K562 (cell line): ENCODE measurements around the gene DNAJC8. TPM values are rescaled to one million over a fixed set of nuclear protein-coding genes. Genes with fewer than 3 reads are reported as not detected.

Source experiments
- BCOR ChIP-seq: fragments of 450-650 bp; IDR thresholded peaks from 2 replicates; pipeline ENCODE4 v1.6.1; 2016
- CTBP1 ChIP-seq: fragments of 450-650 bp; IDR thresholded peaks from 2 replicates; pipeline ENCODE4 v1.6.1; 2016; ENCODE audit warnings: borderline replicate concordance
- DNMT1 ChIP-seq: fragments of 450-650 bp; IDR thresholded peaks from 2 replicates; pipeline ENCODE4 v1.6.1; 2016; ENCODE audit warnings: antibody characterized with exemption, mild to moderate bottlenecking
- ETV1 ChIP-seq: fragments of 450-650 bp; conservative IDR thresholded peaks from 2 replicates; pipeline ENCODE4 v1.6.1; 2016; ENCODE audit warnings: missing genetic modification characterization, control low read depth, low read depth, missing compliant biosample characterization
- GATAD2A ChIP-seq: fragments of 450-650 bp; IDR thresholded peaks from 2 replicates; pipeline ENCODE4 v1.6.1; 2017
- GTF2A2 ChIP-seq: IDR thresholded peaks from 2 replicates; pipeline ENCODE4 v1.6.1; 2016; ENCODE audit warnings: mild to moderate bottlenecking, missing genetic modification characterization, missing compliant biosample characterization
- HDAC6 ChIP-seq: IDR thresholded peaks from 2 replicates; pipeline ENCODE4 v1.6.1; 2012; ENCODE audit warnings: low read depth, mild to moderate bottlenecking, control low read depth, inconsistent platforms, low read length, moderate library complexity
- HMG20B ChIP-seq: fragments of 250-450 bp; sonication (Bioruptor Pico); IDR thresholded peaks from 2 replicates; pipeline ENCODE4 v1.5.0; 2021; ENCODE audit warnings: mild to moderate bottlenecking
- KAT2B ChIP-seq: IDR thresholded peaks from one replicate; pipeline ENCODE4 v1.6.1; 2012; ENCODE audit warnings: low read depth, mild to moderate bottlenecking, control low read depth, inconsistent platforms, low read length, moderate library complexity
- KLF6 ChIP-seq: fragments of 250-450 bp; sonication (Bioruptor Pico); IDR thresholded peaks from 2 replicates; pipeline ENCODE4 v1.4.0; 2020; ENCODE audit warnings: mild to moderate bottlenecking, moderate library complexity, borderline replicate concordance
- MEF2A ChIP-seq: IDR thresholded peaks from 2 replicates; pipeline ENCODE4 v1.6.1; 2011; ENCODE audit warnings: low read depth, mild to moderate bottlenecking, low read length, moderate library complexity; ENCODE audit not compliant: control insufficient read depth
- MYBL2 ChIP-seq, 2 experiments: fragments of 450-650 bp in 1 of 2; sonication (generic) in 1 of 2; formaldehyde crosslinking in 1 of 2; IDR thresholded peaks; 2 replicates each; pipeline versions ENCODE4 v1.6.1 to v1.8.1; 2017 to 2022; ENCODE audit warnings: borderline replicate concordance in 1 of 2, inconsistent platforms in 1 of 2, low read depth in 1 of 2, mild to moderate bottlenecking in 1 of 2, missing genetic modification reagents in 1 of 2, moderate library complexity in 1 of 2
- PRDM10 ChIP-seq: fragments of 450-650 bp; IDR thresholded peaks from 2 replicates; pipeline ENCODE4 v1.6.1; 2018; ENCODE audit not compliant: partially characterized antibody
- RAD51 ChIP-seq: fragments of 450-650 bp; IDR thresholded peaks from 2 replicates; pipeline ENCODE4 v1.7.1; 2016; ENCODE audit warnings: low read depth, mild to moderate bottlenecking, borderline replicate concordance
- SMC3 ChIP-seq: conservative IDR thresholded peaks from 2 replicates; pipeline ENCODE4 v1.6.1; 2011; ENCODE audit warnings: low read depth, low read length, improper control_type of control experiment; ENCODE audit not compliant: insufficient read depth
- TAF7 ChIP-seq: fragments of 450-650 bp; IDR thresholded peaks from 2 replicates; pipeline ENCODE4 v1.6.1; 2016; ENCODE audit warnings: missing genetic modification characterization, missing compliant biosample characterization
- THRB ChIP-seq: fragments of 450-650 bp; formaldehyde crosslinking; conservative IDR thresholded peaks from 2 replicates; pipeline ENCODE4 v1.4.0; 2022; ENCODE audit warnings: mild to moderate bottlenecking, missing genetic modification characterization
- ZC3H8 ChIP-seq: fragments of 450-650 bp; IDR thresholded peaks from 2 replicates; pipeline ENCODE4 v1.6.1; 2017
- polyA plus RNA-seq, 8 experiments: library from polyadenylated mRNA; depleted of rRNA in 4 of 8; stranded (reverse) in 5 of 8; unstranded in 3 of 8; fragments of >200 nt; fragmentation: Nextera tagmentation in 2 of 8; fragmentation: Illumina TruSeq in 1 of 8; extraction: Ambion mirVana in 2 of 8; extraction: Trizol in 1 of 8; gene quantifications; 2 replicates each; pipeline versions ENCODE4 v1.2.1 to v1.2.3, GENCODE V29; 2011 to 2014; ENCODE audit warnings: inconsistent platforms in 1 of 8, missing spikeins in 1 of 8
- total RNA-seq, 7 experiments: library from RNA; depleted of rRNA in 6 of 7; stranded (reverse); fragments of >200 nt in 6 of 7; fragmentation: Illumina TruSeq in 2 of 7; extraction: Trizol in 2 of 7; gene quantifications; 2 replicates each; pipeline versions ENCODE4 v1.2.1 to v1.2.3, GENCODE V29; 2011 to 2021; ENCODE audit warnings: low replicate concordance in 1 of 7
- TF ChIP-seq, protein P1 (sequence below): fragments of 450-650 bp; IDR thresholded peaks from 2 replicates; pipeline ENCODE4 v1.6.1; 2017; ENCODE audit warnings: antibody characterized with exemption
- TF ChIP-seq, protein P2 (sequence below): sonication (generic); formaldehyde crosslinking; IDR thresholded peaks from 2 replicates; pipeline ENCODE4 v1.8.0; 2022; ENCODE audit warnings: mild to moderate bottlenecking, missing genetic modification reagents

Gene DNAJC8
- total and polyA plus RNA-seq, 9 of the 15 experiments (the other 6 are each of a cell fraction or from before 2014, with no cell fraction given) = 143 to 508 (median 209) TPM

GRCh38 chr1:28258628-28259251, 25.9 kb upstream of the DNAJC8 start (continued):
- 0 out of 2 replicates have a peak, but pooled peaks have one; percentile 61 for TF ChIP-seq CTBP1
- TF ChIP-seq ZC3H8 = no peak
- TF ChIP-seq RAD51 = peak; percentile 16; the same call in 1 of the 2 replicates
- no peak for TF ChIP-seq HDAC6
- TF ChIP-seq, protein P1, sequence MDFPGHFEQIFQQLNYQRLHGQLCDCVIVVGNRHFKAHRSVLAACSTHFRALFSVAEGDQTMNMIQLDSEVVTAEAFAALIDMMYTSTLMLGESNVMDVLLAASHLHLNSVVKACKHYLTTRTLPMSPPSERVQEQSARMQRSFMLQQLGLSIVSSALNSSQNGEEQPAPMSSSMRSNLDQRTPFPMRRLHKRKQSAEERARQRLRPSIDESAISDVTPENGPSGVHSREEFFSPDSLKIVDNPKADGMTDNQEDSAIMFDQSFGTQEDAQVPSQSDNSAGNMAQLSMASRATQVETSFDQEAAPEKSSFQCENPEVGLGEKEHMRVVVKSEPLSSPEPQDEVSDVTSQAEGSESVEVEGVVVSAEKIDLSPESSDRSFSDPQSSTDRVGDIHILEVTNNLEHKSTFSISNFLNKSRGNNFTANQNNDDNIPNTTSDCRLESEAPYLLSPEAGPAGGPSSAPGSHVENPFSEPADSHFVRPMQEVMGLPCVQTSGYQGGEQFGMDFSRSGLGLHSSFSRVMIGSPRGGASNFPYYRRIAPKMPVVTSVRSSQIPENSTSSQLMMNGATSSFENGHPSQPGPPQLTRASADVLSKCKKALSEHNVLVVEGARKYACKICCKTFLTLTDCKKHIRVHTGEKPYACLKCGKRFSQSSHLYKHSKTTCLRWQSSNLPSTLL = 0 out of 2 replicates have a peak, but pooled peaks have one; percentile 23
- no peak for TF ChIP-seq MYBL2 (IDR thresholded peaks at IDR 0.05; ENCODE audit: low read depth)
- TF ChIP-seq MYBL2 (CRISPR knock-in tag; IDR thresholded peaks at IDR 0.05; ENCODE audit: borderline replicate concordance) = no peak
- no peak for TF ChIP-seq BCOR
- peak; percentile 25; the same call in 1 of the 2 replicates for TF ChIP-seq TAF7 (tag)
- TF ChIP-seq PRDM10 = peak; percentile 29
- 0 out of 2 replicates have a peak, but pooled peaks have one; percentile 22 for TF ChIP-seq HMG20B (CRISPR knock-in tag)
- peak; percentile 12; the same call in 1 of the 2 replicates for TF ChIP-seq ETV1 (tag)
- TF ChIP-seq GTF2A2 (tag) = 0 out of 2 replicates have a peak, but pooled peaks have one; percentile 50
- TF ChIP-seq SMC3 = no peak
- TF ChIP-seq MEF2A = peak; percentile 61
- TF ChIP-seq KAT2B = no peak
- 0 out of 2 replicates have a peak, but pooled peaks have one; percentile 41 for TF ChIP-seq GATAD2A
- peak; percentile 35; the same call in 1 of the 2 replicates for TF ChIP-seq KLF6 (CRISPR knock-in tag)
- TF ChIP-seq, protein P2, sequence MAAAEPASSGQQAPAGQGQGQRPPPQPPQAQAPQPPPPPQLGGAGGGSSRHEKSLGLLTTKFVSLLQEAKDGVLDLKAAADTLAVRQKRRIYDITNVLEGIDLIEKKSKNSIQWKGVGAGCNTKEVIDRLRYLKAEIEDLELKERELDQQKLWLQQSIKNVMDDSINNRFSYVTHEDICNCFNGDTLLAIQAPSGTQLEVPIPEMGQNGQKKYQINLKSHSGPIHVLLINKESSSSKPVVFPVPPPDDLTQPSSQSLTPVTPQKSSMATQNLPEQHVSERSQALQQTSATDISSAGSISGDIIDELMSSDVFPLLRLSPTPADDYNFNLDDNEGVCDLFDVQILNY (CRISPR knock-in tag) = 0 out of 2 replicates have a peak, but pooled peaks have one; percentile 30
- peak; percentile 66; the same call in 1 of the 2 replicates for TF ChIP-seq THRB (CRISPR knock-in tag)
- TF ChIP-seq DNMT1 = peak; percentile 41; the same call in 1 of the 2 replicates
